GM10266 (cell line): ENCODE results near the gene MAT2A.
"Not testable (repeated sequence)": the region's sequence is repeated elsewhere in the genome, so short reads cannot be mapped to it uniquely, and the experiment has no call there.

Experiments used
- DNase-seq: peaks from one replicate; pipeline ENCODE4 v3.0.0; 2012; ENCODE audit errors: extremely low spot score
- TF ChIP-seq, protein P1 (sequence below): IDR thresholded peaks from 2 replicates; pipeline ENCODE4 v1.5.1; 2012; ENCODE audit warnings: mild to moderate bottlenecking, low read depth; ENCODE audit not compliant: control insufficient read depth, insufficient read depth; ENCODE audit errors: missing control alignments

Gene MAT2A

DNA sequence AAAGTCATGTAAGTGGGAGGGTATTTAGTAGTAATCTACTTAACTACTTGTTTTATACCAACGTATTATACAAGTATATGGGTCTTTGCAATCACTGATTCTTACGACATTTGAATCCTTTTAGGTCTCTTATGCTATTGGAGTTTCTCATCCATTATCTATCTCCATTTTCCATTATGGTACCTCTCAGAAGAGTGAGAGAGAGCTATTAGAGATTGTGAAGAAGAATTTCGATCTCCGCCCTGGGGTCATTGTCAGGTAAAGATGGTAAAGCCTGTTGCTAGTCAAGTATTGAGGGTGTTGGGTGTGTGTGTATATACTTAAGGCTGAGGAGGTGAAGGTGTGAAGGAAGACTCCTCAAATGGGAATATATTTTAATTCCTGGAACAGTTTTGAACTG, 3.8 kb downstream of the MAT2A start:
- DNase-seq: no peak
- TF ChIP-seq, protein P1, sequence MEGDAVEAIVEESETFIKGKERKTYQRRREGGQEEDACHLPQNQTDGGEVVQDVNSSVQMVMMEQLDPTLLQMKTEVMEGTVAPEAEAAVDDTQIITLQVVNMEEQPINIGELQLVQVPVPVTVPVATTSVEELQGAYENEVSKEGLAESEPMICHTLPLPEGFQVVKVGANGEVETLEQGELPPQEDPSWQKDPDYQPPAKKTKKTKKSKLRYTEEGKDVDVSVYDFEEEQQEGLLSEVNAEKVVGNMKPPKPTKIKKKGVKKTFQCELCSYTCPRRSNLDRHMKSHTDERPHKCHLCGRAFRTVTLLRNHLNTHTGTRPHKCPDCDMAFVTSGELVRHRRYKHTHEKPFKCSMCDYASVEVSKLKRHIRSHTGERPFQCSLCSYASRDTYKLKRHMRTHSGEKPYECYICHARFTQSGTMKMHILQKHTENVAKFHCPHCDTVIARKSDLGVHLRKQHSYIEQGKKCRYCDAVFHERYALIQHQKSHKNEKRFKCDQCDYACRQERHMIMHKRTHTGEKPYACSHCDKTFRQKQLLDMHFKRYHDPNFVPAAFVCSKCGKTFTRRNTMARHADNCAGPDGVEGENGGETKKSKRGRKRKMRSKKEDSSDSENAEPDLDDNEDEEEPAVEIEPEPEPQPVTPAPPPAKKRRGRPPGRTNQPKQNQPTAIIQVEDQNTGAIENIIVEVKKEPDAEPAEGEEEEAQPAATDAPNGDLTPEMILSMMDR: no peak

DNA sequence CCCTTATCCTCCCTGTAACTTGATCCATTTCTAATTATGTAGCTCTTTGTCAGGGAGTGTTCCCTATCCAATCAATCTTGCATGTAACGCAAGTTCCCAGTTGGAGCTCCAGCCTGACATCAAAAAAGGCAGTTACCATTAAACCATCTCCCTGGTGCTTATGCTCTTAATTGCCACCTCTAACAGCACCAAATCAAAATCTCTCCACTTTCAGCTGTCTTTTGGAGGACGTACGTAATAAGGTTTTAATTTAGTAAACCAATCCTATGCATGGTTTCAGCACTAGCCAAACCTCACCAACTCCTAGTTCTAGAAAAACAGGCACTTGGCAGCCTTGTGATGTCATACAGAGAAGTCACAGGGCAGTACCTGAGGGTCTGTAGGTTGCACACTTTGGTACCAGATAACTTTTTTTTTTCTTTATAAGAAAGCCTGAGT, 5.3 kb downstream of the MAT2A start:
- DNase-seq: not testable (repeated sequence)

DNA sequence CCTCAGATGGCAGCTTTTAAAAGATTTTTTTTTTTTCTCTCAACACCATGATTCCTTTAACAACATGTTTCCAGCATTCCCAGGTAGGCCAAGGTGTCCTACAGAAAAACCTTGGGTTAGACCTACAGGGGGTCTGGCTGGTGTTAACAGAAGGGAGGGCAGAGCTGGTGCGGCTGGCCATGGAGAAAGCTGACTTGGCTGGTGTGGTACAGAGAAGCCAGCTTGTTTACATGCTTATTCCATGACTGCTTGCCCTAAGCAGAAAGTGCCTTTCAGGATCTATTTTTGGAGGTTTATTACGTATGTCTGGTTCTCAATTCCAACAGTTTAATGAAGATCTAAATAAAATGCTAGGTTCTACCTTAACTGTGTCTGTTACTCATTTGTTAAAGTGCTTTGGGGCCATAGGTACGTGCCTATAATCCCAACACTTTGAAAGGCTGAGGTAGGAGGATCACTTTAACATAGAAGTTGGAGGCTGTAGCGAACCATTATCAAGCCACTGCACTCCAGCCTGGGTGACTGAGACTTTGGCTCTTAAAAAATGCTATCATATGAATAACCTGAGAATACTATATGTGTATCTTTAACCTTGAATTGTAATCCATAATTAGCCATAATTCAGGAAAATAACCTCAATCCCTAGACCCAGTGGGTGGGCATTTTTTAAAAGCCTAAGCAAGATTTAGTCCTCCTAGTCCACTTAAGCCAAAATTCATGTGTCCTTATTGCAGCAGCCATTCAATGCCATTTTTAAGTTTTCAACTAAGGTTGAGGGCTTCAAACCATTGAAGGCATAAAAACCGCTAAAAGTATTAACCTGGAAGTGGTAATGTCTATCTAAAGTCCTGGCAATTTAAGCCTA, 6.2 kb downstream of the MAT2A start:
- not testable (repeated sequence) for DNase-seq

DNA sequence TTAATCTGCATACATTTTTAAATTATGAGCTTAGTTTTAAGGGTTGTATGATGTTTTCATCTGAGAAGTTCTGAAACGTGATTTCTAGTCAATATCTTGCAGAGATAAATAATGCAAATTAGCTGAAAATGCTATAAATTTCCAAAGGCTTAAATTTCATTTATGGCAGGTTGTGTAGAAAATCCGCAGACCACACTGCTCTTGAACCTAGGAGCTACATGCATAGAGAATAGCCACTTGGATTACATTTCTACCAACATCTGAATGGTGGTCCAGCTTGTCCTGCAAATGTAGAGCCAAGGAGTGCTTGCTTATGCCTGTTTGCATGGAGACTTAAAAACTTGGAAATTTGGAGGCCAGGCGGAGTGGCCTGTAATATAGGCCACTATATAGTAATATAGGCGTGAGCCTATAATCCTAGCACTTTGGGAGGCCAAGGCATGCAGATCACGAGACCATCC, 6.8 kb downstream of the MAT2A start:
- TF ChIP-seq, protein P1: no peak
- DNase-seq: no peak

DNA sequence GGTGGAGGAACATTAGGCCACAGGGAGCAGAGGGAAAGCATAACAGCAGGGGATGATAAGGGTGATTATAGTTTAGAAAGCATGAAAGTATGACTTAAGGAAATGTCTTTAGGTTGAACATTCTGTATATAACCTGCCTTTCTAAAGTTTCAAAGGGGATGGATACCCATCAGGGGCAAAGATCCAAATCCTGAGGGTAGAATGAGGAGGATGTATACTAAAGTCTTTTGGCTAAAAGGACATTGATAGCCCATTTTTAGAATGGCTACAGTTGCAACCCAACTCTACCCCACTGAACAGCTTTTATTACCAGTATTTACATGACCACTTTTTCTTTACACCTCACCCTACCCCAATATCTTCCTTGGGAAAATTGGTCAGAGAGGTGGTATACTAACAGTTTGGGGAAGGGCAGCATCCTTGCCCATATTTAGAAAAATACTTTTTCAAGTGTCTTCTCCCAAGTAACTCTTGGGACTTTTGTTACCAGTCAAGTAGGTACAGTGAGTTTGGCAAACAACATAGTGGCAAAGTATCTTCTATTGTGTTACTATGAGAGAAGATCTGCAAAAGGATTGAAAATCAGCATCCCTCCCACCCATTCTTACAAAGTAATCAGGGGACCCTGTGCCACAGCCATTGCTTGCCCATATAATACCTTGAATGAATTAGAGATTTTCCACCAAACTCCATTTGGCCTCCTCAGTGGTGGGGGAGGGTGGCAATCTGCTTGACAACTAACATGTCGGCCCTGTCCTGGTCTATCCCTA, 8.3 kb downstream of the MAT2A start:
- no peak for DNase-seq

DNA sequence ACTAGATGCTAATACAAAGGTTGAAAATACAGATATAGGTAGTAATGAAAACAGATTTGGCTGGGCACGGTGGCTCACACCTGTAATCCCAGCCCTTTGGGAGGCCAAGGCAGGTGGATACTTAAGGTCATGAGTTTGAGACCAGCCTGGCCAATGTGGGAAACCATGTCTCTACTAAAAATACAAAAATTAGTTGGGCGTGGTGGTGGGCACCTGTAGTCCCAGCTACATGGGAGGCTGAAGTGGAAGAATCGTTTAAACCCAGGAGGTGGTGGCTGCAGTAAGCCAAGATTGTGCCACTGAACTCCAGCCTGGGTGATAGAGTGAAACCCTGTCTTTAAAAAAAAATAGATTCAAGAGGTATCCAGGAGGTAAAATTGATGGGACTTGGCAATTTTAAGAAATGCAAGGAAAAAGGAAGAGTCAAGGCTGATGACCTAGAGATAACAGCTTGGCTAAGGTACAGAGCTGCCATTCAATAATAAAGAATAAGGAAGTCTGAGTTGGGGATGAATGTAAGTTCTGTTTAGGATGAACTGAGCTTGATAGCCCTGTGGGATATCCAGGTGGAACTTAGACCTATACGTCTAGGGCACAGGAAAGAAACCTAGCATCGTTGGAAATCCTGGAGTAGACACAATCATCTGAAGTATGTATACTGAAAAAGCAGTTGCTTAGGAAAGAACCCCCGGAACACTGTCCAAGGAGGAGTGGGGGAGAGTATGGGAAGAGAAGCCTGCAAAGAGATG, 9.1 kb downstream of the MAT2A start:
- DNase-seq: no peak
- TF ChIP-seq, protein P1: no peak

More for the DNA sequence above, 8.3 kb downstream of the MAT2A start:
- TF ChIP-seq, protein P1: no peak

DNA sequence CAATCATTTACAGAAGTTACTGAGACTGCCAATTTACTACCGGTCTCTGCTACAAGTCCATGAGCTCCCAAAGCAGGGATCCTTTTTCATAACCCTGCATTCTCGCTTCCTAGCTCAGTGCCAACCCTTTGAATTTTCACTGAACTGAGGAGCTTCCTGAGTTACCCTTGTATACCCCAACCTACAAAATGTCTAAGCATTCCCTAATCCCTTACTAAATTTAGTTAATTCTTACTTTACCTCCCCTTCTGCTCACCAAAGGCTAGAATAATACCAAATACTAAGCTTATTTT, 9.6 kb downstream of the MAT2A start:
- DNase-seq: no peak
- TF ChIP-seq, protein P1: no peak

DNA sequence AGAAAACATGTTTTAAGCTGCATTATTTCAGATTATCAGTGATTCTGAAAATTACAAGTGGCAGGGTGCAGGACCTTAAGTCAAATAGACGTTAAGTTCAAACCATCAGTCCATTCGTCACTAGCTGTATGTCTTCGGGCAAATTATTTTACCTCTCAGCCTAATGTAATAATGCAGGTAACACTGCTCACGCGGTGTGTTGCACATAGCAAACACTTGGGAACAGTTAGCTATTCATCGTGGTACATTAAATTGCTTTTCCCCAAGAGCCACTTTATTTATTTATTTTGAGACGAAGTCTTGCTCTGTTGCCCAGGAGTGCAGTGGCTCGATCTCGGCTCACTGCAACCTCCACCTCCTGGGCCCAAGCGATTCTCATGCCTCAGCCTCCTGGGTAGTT, 10.1 kb downstream of the MAT2A start:
- TF ChIP-seq, protein P1: no peak
- no peak for DNase-seq
